Stimulated activated CD4-positive, alpha-beta T cell treated with anti-CD3 and anti-CD28 coated beads, Interleukin-15, amount 100 ng/mL, for 24 hours (primary cell): ENCODE data around the gene HELZ.
"Not testable (repeated sequence)": the region's sequence is repeated elsewhere in the genome, so short reads cannot be mapped to it uniquely, and the experiment has no call there.

Experiments
- DNase-seq: peaks from one replicate; pipeline ENCODE4 v3.0.0-alpha.2; 2020

HELZ gene

DNA sequence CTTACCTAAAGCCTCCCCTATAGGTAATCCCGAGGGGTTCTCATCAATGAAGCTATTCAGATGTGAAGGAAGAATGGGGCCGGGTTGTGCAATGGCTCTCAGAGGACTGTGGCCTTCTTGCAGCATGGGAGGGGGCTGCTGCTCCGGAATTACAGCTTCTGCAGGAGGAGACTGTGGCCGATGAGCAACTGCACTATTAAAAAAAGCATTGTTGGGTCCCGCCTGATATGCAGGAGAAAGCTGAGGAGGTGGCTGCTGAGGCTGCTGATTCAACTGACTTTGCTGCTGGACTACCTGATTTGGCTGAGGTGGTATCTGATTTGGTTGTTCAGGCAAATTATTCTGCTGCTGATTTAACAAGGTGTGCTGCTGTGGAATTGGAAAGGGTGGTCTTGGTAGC lies 135.9 kb downstream of the HELZ start:
- DNase-seq: no peak

DNA sequence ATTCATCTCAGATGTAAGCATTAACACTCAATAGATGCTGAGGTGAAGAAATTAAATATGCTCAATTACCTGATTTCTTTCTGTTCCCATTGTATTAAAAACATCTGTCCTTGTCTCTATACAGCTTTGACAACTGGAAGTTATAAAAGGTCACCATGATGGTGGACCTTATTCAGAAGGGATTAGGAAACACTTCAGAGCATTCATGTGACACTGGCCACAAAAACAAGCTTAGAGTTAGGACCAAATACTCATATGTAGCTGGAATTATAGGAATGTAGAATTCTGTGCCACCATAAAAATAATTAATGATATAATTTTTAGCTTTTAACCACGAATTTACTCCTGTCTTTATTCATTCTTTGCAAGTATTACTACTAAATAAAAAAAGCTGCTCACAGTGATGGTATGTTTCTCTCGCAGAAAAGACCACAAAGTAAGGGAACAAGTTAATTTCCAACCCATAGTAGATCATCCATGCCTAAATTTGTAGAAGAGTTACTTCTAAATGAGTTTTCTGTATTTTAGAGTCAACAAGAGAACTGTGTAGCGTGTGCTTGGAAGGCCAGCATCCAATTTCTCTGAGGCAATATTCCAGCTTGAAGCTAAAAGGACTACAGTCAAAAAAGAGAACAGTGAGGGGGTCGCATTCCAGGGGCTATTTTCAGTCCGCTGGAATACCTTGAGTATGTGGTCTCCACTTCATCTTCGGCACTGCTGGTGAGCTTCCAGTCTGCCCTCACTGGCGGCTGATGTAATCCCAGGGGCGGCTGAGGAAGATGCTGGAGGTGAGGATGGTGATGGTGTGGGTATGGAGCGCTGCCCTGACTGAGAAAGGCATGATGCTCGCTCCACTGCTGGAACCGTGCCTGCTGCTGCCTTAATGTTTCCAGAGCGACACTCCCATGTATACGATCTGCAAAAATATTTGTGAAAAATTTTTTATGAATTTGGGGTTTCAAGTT lies 136.9 kb downstream of the HELZ start:
- no peak for DNase-seq

DNA sequence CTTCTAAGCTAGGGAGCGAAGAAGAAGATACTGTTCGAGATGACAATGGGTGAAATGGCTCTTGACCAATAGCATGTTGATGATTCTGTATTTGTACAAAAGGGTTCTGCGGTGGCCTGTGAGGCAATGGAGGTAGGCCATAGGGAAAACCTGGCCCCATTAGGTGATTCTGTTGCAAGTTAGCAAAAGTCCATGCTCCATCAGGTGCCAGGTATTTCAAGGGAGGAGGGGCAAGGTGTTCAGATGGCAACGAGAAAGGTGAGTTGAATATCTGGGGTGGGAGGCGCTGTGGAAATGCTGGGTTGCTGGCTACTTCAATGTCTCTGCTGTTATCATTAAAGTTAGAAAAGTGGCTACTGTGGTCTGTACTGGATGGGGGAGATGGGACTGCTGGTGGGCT lies 137.8 kb downstream of the HELZ start:
- DNase-seq: no peak

DNA sequence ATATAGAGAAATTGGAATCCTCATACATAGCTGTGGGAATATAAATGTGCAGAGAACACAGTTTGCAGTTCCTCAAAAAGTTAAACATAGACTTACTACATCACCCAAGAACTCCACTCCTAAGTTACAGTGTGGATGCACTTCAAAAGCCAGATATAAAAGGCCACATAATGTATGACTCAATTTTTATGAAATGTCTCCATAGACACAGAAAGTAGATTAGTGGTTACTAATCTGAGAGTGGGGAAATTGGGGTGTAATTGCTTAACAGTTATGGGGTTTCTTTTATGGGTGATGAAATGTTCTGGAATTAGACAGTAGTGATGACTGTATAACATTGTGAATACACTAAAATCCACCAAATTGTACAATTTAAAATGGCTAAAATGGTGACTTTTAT lies 139.8 kb downstream of the HELZ start:
- DNase-seq: no peak

DNA sequence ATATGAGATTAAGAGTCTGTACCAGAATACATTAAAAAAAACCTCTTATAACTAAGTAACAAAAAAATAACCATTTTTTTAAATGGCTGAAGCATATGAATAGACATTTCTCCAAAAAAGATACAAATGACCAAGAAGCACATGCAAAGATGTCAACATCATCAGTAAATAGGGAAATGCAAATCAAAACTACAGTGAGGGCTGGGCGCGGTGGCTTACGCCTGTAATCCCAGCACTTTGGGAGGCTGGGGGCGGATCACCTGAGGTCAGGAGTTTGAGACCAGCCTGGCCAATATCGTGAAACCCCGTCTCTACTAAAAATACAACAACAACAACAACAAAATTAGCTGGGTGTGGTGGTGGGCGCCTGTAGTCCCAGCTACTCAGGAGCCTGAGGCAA lies 140.4 kb downstream of the HELZ start:
- DNase-seq: not testable (repeated sequence)

DNA sequence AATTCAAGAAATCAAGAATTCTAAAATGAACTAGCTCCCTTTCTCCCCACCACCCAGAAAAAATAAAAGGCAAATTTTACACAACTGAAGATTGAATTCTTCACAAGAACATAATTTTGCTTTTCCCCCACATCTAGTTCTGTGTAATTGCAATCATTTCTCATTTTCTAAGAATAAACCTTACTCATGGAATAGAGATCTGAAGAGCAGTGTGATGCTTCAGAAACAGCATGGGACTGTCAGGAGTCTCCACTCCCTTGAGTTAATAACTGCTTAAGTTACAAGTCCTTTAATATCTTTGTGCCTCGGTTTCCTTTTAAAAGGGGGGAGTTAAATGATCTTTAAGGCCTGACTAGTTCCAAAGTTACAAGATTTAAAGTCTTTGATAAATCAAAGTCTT lies 147.0 kb downstream of the HELZ start:
- no peak for DNase-seq

DNA sequence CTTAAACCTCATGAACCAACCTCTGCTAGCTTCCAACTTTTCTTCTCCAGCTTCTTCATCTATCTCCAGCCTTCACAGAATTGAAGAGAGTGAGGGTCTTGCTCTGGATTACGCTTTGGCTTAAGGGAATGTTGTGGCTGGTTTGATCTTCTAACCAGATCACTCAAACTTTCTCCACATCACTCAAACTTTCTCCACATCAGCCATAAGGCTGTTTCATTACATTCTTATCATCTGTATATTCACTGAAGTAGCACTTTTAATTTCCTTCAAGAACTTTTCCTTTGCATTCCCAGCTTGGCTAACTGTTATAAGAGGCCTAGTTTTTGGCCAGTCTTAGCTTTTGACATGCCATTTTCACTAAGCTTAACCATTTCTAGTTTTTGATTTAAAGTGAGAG lies 148.4 kb downstream of the HELZ start:
- no peak for DNase-seq

DNA sequence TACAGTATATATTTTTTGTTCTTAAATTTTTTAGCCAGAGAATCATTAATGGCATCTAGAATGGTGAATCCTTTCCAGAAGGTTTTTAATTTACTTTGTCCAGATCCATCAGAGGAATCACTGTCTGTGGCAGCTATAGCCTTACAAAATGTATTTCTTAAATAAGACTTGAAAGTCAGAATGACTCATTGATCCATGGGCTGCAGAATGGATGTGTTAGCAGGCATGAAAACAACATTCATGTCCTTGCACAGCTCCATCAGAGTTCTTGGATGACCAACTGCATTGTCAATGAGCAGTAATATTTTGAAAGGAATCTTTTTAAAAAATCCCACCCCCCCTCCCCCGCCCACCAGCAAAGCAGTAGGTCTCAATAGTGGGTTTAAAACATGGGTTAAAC lies 149.2 kb downstream of the HELZ start:
- DNase-seq: no peak

DNA sequence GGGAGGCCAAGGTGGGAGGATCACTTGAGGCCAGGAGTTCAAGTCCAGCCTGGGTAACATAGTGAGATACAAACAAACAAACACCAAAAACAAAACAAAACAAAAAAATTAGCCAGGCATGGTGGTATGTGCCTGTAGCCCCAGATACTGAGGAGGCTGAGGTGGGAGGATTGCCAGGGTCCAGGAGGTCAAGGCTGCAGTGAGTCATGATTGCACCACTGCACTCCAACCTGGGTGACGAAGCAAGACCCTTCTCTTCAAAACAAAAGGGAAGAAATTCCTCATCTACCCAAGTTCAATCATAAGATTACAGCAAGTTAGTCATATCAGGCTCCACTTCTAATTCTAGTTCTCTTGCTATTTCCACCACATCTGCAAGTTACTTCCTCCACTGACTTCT lies 149.7 kb downstream of the HELZ start:
- DNase-seq: not testable (repeated sequence)

DNA sequence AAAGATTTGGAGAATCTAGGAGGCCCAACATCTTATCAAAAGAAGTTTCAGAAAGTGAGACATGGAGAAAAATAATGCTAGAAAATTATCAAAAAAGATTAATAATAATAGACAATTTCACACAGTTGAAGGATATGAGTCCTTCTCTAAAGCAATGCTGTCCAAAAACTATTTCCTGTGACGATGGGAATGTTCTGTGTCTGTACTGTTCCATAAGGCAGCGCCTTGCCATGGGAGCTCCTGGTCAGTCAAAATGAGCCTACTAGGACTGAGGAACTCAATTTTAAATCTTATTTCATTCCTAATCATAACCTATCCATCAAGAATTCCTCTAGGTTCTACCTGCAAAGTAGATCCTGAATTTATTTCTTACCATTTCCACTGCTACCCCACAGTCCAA lies 151.6 kb downstream of the HELZ start:
- no peak for DNase-seq

DNA sequence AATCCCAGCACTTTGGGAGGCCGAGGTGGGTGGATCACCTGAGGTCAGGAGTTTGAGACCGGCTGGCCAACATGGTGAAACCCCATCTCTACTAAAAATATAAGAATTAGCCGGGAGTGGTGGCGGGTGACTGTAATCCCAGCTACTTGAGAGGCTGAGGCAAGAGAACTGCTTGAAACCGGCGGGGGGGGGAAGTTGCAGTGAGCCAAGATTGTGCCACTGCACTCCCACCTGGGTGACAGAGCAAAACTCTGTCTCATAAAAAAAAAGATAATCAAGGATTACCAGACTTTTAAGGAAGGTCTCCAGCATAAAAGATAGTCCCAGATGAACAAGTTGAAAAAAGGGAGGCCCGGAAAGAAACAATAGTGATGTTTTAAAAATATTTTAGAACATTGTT lies 152.3 kb downstream of the HELZ start:
- not testable (repeated sequence) for DNase-seq

DNA sequence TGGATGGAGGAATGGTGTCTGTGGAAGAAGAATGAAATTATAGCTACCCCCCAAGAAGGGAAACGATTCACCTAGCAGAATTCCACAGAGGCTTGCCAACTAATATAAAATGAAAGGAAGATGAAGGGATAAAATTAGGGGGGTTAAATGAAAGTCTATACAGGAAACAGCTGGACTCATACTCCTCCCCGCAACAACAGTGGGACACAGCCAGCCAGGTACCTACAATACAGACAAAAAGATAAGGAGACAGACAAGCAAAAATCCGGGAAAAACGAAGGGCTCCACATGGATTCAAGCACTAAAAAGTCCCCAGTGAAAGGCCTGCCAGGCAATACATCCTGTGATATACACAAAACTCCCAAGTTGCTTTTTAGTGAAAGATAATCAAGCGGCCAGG lies 152.7 kb downstream of the HELZ start:
- DNase-seq: no peak

DNA sequence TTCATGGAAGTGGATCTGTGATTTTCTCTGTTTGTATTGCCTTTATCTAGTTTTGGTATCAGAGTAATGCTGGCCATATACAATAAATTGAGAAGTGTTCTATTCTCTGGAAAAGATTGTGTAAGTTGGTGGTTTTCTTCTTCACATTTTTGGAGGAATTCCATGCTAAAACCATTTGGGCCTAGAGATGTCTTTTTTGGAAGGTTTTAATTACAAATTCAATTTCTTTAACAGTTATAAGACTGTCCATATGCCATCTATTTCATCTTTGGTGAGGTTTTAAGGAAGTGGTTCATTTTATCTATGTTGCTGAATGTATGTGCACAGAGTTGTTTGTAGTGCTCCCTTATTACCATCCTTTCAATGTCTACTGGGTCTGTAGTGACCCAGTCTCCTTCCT lies 154.7 kb downstream of the HELZ start:
- DNase-seq: no peak

DNA sequence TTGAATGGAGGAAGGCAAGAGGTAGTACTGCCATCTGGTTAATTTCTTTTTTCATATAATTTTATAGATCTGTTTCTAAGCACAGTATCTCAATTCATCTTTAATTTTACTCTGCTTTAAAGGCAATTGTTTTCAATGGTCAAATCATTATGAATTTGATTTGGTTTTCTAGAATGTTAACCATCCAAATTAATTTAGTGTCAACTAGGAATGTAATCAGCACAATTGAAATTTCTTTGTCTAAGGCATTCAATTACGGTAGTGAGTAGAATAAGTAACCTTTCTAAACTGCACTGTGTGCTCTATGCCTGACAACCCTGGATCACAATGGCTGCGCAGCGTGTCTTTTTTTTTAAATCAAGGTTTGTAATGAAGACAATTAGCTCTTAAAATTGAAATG lies 156.4 kb downstream of the HELZ start:
- no peak for DNase-seq

DNA sequence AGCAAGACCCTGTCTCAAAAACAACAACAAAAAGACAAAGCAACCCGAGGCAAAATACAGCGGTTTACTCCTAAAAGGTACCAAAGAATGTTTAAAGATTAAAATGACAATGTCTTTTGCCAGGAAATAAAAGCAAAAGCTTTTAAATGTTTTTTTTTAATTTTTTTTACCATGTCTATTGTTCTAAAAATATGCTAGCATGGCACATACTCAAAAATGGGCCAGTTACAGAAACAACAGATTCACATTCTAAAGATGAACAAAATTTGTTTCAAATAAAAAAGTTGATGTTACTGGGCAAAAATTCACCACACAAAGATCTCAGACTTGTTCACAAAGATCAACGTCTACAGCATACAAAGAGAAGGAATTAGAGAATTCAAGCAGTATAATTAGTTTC lies 159.6 kb downstream of the HELZ start:
- DNase-seq: no peak

DNA sequence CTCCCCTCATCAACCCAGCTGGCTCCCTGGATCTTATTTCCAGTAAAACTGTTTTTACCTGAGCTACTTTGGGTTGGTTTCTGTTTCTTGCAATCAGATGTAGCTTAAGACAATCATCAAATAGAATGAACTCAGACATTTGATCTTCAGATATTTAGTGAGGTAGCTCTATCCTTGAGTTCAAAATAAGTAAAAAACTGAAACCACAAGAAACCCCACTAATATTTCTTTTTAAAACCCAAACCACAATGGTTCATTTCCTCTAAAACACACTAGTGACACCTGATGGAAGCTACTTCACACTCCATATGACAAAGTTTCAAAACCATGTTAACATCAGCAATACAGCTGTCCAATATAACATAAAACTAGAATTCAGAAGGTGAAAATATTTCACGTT lies 162.9 kb downstream of the HELZ start:
- no peak for DNase-seq

DNA sequence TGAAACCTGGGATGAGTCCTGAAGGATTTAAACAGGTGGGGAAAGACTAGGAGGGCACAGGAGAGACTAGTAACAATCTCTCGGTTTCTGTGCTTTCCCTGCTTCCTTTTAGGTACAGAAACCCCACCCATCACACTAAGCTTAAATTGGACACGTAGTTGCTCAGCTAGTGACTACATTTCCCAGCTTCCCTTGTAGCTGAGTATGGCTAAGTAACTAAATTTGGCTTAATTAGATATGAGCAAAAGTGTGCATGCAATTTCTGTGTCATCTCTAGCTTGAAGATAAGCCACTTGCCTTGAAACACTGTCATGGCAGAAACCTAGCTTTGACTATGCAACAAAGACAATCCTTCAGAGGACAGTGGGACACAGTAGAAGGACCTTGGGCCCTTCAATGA lies 164.2 kb downstream of the HELZ start:
- no peak for DNase-seq

DNA sequence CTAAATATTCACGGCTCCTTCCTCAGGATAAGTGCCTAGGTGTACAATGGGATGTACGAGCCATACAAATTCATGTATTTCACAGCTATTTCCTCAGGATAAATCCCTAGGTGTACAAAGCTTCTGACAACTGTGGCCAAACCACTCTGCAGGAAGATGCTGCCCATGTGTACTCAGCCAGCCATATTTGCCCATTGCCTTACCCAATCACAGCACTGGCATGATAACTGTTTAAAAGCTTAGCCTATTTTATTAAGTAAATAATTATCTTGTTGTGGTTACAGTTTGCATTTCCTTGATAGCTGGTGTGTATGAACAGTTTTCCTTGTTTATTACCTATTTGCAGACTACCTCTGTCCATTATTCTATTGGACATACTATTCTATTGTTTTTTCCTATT lies 165.5 kb downstream of the HELZ start:
- DNase-seq: no peak

DNA sequence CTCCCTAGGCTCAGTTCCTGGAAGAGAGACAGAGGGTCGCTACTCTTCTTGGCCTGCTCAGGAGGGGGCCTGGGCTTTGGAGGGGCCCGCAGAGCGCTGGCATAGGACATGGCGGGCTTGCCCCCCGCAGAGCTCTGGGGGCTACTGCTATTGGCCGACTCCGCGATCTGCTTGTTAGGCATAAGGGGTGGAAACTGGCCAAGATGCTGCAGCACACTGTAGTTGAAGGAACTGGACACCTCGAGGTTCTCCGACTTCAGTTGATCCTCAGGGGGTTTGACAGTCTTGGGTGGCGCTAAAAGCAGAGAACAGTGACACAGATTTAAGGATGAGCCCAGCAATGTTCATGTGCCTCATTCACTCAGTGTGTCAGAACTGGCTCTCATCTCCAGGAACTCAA lies 166.7 kb downstream of the HELZ start:
- no peak for DNase-seq

DNA sequence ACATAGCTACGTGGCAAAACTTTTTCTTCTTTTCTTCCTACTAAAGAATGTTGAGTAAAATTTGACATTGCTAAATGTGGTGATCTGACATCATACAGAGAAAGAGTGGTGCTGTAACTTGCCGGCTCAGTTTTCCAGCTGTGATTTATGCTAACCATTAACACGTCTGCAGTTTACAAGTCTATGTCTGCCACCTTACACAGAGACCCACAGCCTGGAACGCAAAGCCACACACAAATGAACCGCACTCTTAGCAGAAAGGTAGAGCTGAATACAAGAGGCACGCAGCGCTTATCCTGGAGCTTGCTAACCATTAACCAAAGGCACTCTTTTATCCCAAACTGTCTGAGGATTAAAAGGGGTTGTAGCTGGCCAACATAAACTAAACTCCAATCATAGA lies 168.7 kb downstream of the HELZ start:
- no peak for DNase-seq

DNA sequence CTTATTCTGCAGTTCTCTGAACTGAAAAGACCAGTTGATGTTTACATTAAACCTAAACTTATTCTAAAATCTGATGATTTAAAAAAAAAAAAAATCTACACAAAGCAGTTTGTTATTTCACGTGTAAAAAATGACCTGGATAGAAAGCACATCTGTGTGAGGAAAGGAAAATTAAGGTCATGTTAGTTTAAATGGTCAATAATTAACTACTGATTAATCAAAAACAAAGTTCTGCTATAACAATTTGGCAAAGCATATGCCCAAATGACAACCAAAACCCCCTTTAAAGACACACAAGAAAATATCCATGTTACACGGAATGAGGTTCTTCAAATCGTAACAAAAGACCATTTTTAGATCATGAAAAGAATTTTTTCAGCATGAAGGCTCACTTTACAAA lies 170.2 kb downstream of the HELZ start:
- no peak for DNase-seq

DNA sequence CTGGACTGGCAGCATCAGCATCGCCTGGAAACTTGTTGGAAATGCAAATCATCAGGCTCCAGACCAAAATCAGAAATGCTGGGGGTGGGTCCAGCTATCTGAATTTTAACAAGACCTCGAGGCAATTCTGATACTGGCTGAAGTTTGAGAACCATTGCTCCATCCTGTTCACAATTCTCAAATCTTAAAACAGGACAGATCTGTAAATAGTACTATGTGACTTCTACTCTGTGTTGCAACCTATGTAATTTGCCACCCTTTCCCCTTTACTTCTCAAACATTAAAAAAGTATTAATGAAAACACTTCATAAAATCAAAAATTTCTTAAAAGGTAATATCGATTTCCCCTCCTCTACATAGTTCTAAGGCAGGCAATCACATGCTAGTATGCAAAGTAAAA lies 172.1 kb downstream of the HELZ start:
- no peak for DNase-seq

DNA sequence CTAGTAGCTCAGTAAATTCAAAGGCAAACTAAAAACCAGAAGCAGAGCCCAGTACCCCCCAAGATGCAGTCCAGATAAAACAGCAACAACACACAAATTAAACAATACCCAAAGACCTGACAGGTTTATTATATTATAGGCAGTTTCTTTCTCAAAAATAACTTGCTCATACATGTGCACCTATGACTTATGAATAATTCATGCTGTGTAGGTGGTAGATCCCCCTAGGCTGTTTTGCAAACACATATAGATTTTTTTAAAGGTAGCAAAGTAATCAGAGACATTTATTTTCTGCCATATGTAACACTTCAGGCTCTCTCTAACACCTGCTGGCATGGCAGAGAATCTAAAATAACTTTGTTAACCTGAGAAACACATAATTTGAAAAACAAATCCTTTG lies 173.4 kb downstream of the HELZ start:
- DNase-seq: no peak

DNA sequence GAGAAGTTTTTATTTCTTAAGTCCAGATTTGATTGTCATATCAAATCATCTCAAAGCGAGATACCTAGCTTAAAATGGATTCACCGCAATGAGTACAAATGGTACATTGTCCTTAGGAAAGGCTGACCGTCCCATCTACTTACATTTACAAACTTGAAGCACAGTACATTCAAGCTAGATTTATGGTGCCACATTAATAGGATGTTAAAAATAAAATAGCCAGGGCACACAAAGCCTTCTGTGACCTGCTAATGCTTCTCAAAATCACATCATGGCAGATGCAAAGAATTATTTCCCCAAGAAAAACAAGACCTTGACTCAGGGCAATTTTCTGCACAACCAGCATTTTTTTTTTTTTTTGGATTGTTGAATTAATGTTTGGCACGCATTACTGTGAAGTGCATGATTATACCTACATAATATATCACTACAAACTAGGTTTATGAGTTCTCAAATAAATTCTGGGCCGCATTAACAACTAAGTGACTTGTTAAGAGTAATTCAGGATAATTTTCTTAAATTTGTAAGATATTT lies 175.3 kb downstream of the HELZ start:
- DNase-seq: no peak

DNA sequence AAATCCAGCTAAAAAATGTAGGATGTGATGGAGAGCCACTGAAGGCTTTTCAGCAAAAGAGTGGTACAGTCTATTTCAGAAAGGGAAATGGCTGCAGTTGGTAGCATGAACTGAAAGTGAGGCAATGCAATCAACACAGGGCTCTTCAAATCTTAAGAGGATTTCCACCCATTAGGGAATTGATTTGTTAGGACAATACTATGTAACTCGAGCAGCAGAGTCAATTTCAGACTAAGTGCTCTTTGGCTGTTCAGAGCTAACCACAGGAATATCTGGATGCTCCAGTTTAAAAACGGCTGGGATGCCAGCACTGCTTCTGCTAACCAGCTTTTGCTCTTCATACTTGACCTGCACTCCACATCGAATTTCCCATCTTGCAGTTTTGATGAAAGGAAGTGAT lies 176.0 kb downstream of the HELZ start:
- no peak for DNase-seq
